ENCODE measurements around the gene ACTBL2.

The ACTBL2 gene

GRCh38 chr5:57513785-57514184 is 31.2 kb upstream of the ACTBL2 start:
- H3K4me3 ChIP-seq (ENCODE audit: low read depth, low read length): no peak overlapping the region
- TF ChIP-seq CTCF (IDR thresholded peaks at IDR 0.05; ENCODE audit: borderline replicate concordance, insufficient read depth, low read depth, low read length): no peak

GRCh38 chr5:57511321-57511720 is 28.7 kb upstream of the ACTBL2 start:
- TF ChIP-seq CTCF (IDR thresholded peaks at IDR 0.05; ENCODE audit: borderline replicate concordance, insufficient read depth, low read depth, low read length): no peak
- H3K4me3 ChIP-seq (ENCODE audit: low read depth, low read length): no peak overlapping the region

- TF ChIP-seq CTCF (IDR thresholded peaks at IDR 0.05; ENCODE audit: borderline replicate concordance, insufficient read depth, low read depth, low read length): no peak
- H3K4me3 ChIP-seq (ENCODE audit: low read depth, low read length): no peak overlapping the region
Measured at GRCh38 chr5:57509501-57510260, 27.1 kb upstream of the ACTBL2 start.

GRCh38 chr5:57508211-57508610 is 25.6 kb upstream of the ACTBL2 start:
- H3K4me3 ChIP-seq (ENCODE audit: low read depth, low read length): no peak overlapping the region
- no peak for TF ChIP-seq CTCF (IDR thresholded peaks at IDR 0.05; ENCODE audit: borderline replicate concordance, insufficient read depth, low read depth, low read length)

- H3K4me3 ChIP-seq (ENCODE audit: low read depth, low read length): no peak overlapping the region
- TF ChIP-seq CTCF (IDR thresholded peaks at IDR 0.05; ENCODE audit: borderline replicate concordance, insufficient read depth, low read depth, low read length): no peak
Measured at GRCh38 chr5:57505272-57506200, 22.9 kb upstream of the ACTBL2 start.

GRCh38 chr5:57504357-57504756 is 21.7 kb upstream of the ACTBL2 start:
- no peak for TF ChIP-seq CTCF (IDR thresholded peaks at IDR 0.05; ENCODE audit: borderline replicate concordance, insufficient read depth, low read depth, low read length)
- no peak overlapping the region for H3K4me3 ChIP-seq (ENCODE audit: low read depth, low read length)

All from GM12875 (cell line).